Keratinocyte (primary cell): ENCODE results near the gene IFNE.

Experiments used
- EZH2 ChIP-seq: IDR thresholded peaks from one replicate; pipeline ENCODE4 v1.6.1; 2012; ENCODE audit warnings: inconsistent platforms, mild to moderate bottlenecking, low read length, moderate library complexity
- TF ChIP-seq, protein P1 (sequence below), 3 experiments: IDR thresholded peaks in 1 of 3; conservative IDR thresholded peaks in 1 of 3; optimal IDR thresholded peaks in 1 of 3; 2 replicates in 2 of 3; 3 replicates in 1 of 3; pipeline versions ENCODE3 to v1.5.1; 2011; ENCODE audit warnings: low read length in 3 of 3, mild to moderate bottlenecking in 3 of 3, moderate library complexity in 2 of 3, control low read depth in 1 of 3, inconsistent platforms in 1 of 3; ENCODE audit not compliant: insufficient read depth in 2 of 3; ENCODE audit errors: extremely low read depth in 1 of 3

DNA sequence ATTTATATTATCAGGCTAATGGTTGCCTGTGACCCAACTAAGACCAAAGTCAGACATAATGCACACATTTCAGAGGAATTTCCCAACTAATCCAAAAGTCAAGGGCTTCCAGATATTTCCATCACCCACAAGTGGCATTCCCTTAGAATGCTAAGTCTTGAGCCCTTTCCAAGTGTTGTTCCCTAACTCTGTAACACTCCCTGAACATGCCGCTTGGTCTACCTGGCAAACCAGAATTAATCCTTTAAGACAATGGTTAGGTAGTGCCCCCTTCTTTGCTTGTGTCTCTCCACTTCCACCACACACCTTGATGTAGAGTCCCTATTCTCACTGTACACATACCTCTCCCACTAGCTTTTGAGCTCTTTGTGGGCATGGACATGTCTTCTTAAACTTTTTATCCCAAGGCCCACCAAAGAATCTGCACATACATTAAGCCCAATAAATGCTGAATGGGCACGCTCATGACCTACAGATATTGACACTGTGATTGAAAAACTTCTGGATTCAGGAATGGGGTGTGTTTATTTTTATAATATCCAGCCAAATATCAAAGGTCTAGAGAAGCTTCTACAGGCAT, 37.8 kb upstream of the IFNE start:
- TF ChIP-seq, protein P1, sequence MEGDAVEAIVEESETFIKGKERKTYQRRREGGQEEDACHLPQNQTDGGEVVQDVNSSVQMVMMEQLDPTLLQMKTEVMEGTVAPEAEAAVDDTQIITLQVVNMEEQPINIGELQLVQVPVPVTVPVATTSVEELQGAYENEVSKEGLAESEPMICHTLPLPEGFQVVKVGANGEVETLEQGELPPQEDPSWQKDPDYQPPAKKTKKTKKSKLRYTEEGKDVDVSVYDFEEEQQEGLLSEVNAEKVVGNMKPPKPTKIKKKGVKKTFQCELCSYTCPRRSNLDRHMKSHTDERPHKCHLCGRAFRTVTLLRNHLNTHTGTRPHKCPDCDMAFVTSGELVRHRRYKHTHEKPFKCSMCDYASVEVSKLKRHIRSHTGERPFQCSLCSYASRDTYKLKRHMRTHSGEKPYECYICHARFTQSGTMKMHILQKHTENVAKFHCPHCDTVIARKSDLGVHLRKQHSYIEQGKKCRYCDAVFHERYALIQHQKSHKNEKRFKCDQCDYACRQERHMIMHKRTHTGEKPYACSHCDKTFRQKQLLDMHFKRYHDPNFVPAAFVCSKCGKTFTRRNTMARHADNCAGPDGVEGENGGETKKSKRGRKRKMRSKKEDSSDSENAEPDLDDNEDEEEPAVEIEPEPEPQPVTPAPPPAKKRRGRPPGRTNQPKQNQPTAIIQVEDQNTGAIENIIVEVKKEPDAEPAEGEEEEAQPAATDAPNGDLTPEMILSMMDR (optimal IDR thresholded peaks at IDR 0.05 in 1 of 3, IDR thresholded peaks at IDR 0.05 in 1 of 3, conservative IDR thresholded peaks at IDR 0.05 in 1 of 3; ENCODE audit: extremely low read depth in 1 of 3, insufficient read depth in 2 of 3, low read length in 3 of 3): no peak
- TF ChIP-seq EZH2: no peak
